HG02885 (cell line): Measurements from ENCODE around the gene LRRC74B.
"Not testable (repeated sequence)": the region's sequence is repeated elsewhere in the genome, so short reads cannot be mapped to it uniquely, and the experiment has no call there.

Experiments used
- ATAC-seq: cut with Tn5 transposase; IDR thresholded peaks from one replicate; pipeline ENCODE4 v1.9.1; 2021; ENCODE audit warnings: mild to moderate bottlenecking; ENCODE audit not compliant: unreplicated experiment, poor library complexity

LRRC74B gene

DNA sequence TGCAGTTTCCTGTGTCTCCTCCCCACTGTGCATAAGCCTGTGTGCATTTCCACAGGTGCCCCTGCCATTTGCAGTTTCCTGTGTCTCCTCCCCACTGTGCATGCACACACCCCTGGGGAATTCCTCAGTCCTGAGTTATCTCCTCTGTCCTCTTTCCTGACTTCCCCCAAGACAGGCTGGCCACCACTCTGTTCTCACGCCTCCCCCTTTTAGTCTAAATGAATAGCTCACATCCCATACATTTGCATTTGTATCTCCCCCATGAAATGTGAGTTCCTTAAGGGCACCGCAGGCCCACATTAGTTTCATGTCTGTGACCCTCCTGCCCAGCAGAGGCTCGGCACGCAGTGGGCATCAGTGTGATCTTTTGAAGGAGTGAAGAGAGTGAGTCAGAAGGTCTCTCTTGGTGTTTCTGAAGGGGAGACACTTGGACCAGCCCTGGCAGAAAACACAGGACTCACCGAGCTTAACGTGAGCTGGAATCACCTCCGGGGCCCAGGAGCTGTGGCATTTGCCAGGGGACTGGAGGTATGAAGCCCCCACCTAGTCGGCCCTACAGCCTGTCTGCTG is 6.2 kb downstream of the LRRC74B start:
- no peak for ATAC-seq

DNA sequence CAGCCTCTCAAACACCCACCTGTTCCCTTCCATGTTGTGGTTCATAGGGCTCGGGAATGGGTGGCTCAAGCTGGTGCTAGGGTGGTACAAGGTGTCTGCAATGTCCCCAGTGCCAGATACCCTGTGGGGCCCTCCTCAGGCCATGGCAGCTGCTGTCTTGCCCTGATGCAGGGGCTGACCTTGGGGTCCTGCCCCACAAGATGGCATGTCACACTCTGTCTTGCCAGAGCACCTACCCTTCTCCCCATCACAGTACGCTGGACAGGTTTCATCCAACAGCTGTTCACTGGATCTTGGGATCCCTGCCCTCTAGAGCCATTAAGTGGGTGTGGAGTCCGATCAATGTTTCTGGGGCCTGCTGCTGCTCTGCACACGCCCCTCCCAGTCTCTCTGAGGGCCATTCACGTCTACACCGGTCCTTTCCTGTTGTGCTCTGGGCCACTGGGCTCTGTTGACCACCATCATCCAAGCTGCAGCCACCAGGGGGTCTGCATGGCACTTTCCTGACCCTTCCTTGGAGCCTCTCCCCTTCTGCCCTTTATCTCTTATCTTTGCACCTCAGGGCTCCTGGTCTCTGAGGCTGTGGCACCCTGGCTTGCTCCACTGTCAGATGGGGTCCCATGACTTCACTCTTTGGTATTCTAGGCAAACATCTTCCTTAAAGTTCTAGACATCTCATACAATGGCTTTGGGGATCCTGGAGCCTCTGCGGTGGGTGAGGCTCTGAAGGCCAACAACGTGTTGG is 7.1 kb downstream of the LRRC74B start:
- ATAC-seq: no peak

DNA sequence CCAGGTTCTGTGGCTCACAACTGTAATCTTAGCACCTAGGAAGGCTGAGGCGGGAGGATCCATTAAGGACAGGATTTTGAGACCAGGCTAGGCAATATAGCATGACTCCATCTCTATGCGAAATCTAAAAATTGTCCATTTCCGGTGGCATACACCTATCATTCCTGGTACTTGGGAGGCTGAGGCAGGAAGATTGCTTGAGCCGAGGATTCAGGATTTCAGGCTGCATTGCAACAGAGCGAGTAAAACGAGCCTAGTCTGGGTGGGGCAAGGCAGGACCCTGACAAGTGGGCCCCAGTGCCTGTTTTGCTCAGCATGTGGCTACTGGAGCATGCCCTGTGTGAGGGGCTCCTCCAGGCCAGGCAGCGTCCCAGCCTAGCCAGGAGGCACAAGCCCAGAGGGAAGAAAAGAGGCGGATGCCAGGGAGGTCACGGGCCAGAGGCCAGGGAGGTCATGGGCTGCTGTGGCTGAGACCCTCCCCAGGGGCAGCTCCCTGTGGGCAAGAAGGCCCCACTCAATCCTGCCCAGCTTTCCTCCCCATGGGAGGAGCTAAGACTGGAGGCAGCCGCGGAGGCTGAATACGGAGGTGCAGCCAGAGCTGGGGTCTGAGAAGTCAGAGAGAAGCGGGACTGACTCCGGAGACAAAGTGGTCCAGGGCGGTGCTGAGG is 8.4 kb downstream of the LRRC74B start:
- ATAC-seq: no peak

DNA sequence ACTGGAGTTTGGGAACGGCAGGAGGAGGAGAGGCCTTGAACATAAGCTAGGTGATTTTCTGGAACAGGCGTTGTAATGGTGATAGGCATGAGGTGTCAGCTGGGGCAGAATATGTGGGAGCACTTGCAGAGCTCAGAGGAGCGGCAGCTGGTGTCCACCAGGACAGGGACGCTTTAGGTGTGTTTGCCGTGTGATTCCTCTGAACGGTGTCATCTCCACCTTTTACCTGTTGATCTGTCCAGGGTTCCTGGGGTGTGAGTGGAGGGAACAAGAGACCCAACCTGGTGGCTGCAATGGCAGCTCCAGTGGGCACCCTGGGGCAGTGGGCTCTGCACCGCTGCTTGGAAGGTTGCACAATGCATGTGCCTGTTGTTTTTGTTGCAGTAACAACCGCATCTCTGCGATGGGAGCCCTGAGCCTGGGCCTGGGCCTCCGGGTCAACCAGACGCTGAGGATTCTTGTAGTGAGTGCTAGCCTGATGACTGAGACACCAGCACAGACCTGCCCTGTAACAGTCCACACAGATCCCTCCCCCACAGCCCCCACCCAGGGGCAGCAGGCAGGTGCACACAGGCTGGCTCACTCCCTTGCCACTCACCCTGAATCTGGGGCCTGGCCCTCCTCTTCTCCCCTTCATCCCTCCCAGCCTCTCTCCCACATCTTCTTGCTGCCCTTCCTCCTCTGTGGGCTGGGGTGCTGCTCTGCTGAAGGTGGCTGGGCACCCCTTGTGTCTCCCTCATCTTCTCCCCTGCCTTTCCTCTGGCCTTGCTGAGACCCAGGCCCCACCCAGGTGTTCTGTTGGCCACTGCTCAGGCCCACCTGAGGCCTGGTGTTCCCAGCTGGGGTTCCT is 9.2 kb downstream of the LRRC74B start:
- ATAC-seq: no peak

- ATAC-seq: no peak
These were observed 9.8 kb downstream of the LRRC74B start for GRCh38 chr22:21055564-21055834.

DNA sequence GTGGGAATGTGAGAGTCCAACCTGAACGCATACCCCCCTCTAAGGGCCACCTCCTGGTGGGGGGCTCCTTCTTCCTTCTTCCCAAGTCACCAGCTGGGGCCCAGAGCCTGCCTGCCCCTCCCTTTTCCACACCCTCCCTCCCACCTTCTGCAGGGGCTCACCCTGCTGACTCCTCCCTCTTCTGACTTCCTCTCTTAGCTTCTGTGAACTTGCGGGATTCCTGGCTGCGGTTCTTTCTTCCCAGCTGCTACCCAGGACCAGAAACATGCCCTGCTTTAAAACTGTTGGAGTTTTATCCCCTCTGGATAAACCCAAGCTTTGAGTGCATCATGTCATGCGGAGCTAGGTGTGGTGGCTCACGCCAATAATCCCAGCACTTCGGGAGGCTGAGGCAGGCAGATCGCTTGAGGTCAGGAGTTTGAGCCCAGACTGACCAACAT is 10.2 kb downstream of the LRRC74B start:
- ATAC-seq: no peak

- not testable (repeated sequence) for ATAC-seq
These were observed 14.6 kb downstream of the LRRC74B start for GRCh38 chr22:21060363-21060762.

- ATAC-seq: not testable (repeated sequence)
These were observed 16.0 kb downstream of the LRRC74B start for GRCh38 chr22:21061660-21062321.

DNA sequence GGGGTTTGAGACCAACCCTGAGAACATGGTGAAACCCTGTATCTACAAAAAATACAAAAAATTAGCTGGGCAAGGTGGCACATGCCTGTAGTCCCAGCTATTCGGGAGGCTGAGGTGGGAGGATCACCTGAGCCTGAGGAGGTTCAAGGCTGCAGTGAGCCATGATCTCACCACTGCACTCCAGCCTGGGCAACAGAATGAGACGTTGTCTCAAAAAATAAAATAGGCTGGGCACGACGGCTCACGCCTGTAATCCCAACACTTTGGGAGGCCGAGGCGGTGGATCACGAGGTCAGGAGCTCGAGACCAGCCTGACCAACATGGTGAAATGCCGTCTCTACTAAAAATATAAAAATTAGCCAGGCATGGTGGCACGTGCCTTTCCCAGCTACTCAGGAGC is 18.7 kb downstream of the LRRC74B start:
- ATAC-seq: not testable (repeated sequence)

DNA sequence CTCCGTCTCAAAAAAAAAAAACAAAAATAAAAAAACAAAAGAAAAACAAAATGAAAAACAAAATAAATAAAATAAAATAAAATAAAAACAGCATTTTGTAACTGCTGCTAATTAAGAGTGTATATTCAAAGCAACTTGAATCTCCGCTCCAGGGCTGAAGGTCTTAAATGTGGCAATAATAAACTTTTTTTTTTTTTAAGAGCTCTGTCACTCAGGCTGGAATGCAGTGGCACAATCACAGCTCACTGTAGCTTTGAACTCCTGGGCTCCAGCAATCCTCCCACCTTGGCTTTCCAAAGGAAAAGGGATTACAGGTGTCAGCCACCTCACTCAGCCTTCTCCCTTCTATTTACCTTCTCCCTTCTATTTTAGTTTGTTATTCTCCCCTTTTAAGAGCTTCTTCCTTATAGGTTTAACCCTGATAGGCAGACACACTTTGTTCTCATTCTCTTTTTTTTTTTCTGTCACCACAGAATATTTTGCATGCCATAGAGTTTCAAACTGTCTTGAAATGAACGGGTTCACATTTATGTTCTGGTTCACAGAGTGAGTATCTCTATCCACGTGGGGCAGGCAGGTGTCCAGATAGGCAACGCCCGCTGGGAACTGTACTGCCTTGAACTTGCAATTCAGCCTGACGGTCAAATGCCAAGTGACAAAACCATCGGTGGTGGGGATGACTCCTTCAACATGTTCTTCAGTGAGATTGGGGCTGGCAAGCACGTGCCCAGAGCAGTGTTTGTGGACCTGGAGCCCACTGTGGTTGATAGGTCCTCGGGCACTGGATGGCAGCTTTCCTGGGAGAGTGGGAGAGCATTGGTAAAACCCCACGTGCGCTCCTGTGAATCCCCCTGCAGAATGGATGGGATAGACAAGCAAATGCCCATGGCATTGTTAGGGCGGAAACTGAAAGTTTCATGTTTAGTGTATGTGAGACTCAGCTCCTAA is 19.4 kb downstream of the LRRC74B start:
- no peak for ATAC-seq

GRCh38 chr22:21067075-21067900 is 21.5 kb downstream of the LRRC74B start:
- ATAC-seq: no peak

- ATAC-seq: no peak
These were observed 22.3 kb downstream of the LRRC74B start for GRCh38 chr22:21067901-21068680.

- no peak for ATAC-seq
These were observed 23.0 kb downstream of the LRRC74B start for GRCh38 chr22:21068681-21069276.

- no peak for ATAC-seq
These were observed 23.6 kb downstream of the LRRC74B start for GRCh38 chr22:21069375-21069774.

DNA sequence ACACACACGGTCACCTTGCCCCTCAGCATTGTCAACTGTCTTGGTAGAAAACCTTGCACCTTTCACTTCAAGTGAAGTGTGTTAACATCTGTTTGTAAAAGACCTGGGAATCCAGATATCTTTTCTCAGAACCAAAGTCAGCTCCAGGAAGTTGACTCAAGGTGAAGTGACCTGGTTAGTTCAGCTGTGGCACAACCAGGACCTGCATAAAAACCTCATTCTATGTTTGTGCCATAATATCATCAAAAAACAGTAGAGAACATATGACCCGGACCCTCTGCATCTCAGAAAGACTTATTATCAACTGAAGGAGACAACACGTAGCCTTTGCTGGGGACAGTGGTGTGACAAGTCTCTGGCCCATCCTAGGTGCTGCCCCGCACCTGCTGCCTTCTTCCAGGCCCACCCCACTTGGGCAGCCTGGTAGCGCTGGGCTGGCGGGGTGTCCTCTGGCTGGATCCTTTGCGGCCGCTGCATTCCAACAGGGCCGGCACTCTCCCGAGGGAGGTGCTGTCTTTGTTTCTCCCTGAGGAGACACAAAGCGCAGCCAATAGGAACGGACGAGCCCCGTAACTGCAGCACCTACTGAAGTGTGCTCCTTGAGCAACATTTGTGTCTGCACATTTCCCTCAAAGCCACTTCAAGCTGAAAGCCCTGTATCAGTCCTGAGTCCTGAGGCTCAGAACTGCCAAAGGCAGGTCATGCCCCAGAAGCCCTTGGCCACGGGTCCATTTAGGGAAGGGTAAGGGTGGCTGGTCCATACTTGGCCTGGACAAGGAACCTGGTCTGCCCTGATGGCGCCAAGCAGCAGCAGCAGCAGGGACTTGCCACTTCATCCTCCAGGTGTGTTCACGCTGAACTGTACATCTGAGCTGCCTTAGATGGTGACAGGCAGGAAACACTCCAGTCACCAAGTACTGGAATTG is 25.2 kb downstream of the LRRC74B start:
- ATAC-seq: no peak

- not testable (repeated sequence) for ATAC-seq
These were observed 26.1 kb downstream of the LRRC74B start for GRCh38 chr22:21071796-21072195.
